ENCODE results near the gene ABLIM1. TPM values are rescaled to one million over a fixed set of nuclear protein-coding genes. Genes with fewer than 3 reads are reported as not detected.
A peak's percentile ranks its signal among the peaks of the same experiment; 100 is the strongest.

The ABLIM1 gene
- total RNA-seq, 1 experiment from 2014 or later = 274 TPM

- no peak for TF ChIP-seq POLR2AphosphoS5 (IDR thresholded peaks at IDR 0.05; ENCODE audit: low read depth, low read length)
- TF ChIP-seq, protein P1, sequence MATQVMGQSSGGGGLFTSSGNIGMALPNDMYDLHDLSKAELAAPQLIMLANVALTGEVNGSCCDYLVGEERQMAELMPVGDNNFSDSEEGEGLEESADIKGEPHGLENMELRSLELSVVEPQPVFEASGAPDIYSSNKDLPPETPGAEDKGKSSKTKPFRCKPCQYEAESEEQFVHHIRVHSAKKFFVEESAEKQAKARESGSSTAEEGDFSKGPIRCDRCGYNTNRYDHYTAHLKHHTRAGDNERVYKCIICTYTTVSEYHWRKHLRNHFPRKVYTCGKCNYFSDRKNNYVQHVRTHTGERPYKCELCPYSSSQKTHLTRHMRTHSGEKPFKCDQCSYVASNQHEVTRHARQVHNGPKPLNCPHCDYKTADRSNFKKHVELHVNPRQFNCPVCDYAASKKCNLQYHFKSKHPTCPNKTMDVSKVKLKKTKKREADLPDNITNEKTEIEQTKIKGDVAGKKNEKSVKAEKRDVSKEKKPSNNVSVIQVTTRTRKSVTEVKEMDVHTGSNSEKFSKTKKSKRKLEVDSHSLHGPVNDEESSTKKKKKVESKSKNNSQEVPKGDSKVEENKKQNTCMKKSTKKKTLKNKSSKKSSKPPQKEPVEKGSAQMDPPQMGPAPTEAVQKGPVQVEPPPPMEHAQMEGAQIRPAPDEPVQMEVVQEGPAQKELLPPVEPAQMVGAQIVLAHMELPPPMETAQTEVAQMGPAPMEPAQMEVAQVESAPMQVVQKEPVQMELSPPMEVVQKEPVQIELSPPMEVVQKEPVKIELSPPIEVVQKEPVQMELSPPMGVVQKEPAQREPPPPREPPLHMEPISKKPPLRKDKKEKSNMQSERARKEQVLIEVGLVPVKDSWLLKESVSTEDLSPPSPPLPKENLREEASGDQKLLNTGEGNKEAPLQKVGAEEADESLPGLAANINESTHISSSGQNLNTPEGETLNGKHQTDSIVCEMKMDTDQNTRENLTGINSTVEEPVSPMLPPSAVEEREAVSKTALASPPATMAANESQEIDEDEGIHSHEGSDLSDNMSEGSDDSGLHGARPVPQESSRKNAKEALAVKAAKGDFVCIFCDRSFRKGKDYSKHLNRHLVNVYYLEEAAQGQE (IDR thresholded peaks at IDR 0.05; ENCODE audit: insufficient read depth in 1 of 2, low read depth in 2 of 2, low read length in 1 of 2) = no peak
- TF ChIP-seq TCF7L2 (IDR thresholded peaks at IDR 0.05; ENCODE audit: low read depth, low read length) = no peak
- no peak for TF ChIP-seq SIN3A (IDR thresholded peaks at IDR 0.05; ENCODE audit: borderline replicate concordance, insufficient read depth, low read depth, low read length)
- no peak for TF ChIP-seq CTCF (IDR thresholded peaks at IDR 0.05)
- Histone ChIP-seq H3K4me1 (ENCODE audit: control insufficient read depth, insufficient read depth, low read length) (peaks cover 25% of the 10 kb centered on the region), H3K36me3 (ENCODE audit: control insufficient read depth, insufficient read depth, low read length) (peaks cover 12% of the 10 kb centered on the region; the same call in 1 of the 2 replicates), H3K27me3 (ENCODE audit: control insufficient read depth, insufficient read depth, low read length) (no peaks in the 10 kb centered on the region), H3K27ac (ENCODE audit: low read length) (no peak overlapping the region), H3K4me3 (ENCODE audit: low read depth in 2 of 2, low read length in 2 of 2) (no peak overlapping the region), H3K9me3 (ENCODE audit: control insufficient read depth, insufficient read depth, low read depth, low read length) (no peaks in the 10 kb centered on the region)
- DNase-seq (ENCODE audit: low read depth, low spot score) (no peak), ATAC-seq (no peak)
- BruUV-seq (replicated peaks) = no TSS peak
- POLR2A ChIA-PET = no interaction called here
- intact Hi-C loops (cut with micrococcal nuclease; ENCODE audit: unreplicated experiment) = no loop called here
- CTCF ChIA-PET = no interaction called here
- in situ Hi-C loops (cut with HindIII; ENCODE audit: low pct_unique_long_range_greater_than_20kb, low sequenced_read_pairs) = no loop called here
Measured at GRCh38 chr10:114487815-114488536, 170.1 kb downstream of the ABLIM1 start.

GRCh38 chr10:114486938-114487814, 170.9 kb downstream of the ABLIM1 start:
- Histone ChIP-seq H3K4me3 (ENCODE audit: low read depth in 2 of 2, low read length in 2 of 2) (no peak overlapping the region), H3K4me1 (ENCODE audit: control insufficient read depth, insufficient read depth, low read length) (peaks cover 23% of the 10 kb centered on the region), H3K9me3 (ENCODE audit: control insufficient read depth, insufficient read depth, low read depth, low read length) (no peaks in the 10 kb centered on the region), H3K36me3 (ENCODE audit: control insufficient read depth, insufficient read depth, low read length) (peaks cover 12% of the 10 kb centered on the region; the same call in 1 of the 2 replicates), H3K27me3 (ENCODE audit: control insufficient read depth, insufficient read depth, low read length) (no peaks in the 10 kb centered on the region), H3K27ac (ENCODE audit: low read length) (no peak overlapping the region)
- in situ Hi-C loops (cut with HindIII; ENCODE audit: low pct_unique_long_range_greater_than_20kb, low sequenced_read_pairs) = no loop called here
- TF ChIP-seq, protein P1 (IDR thresholded peaks at IDR 0.05; ENCODE audit: insufficient read depth in 1 of 2, low read depth in 2 of 2, low read length in 1 of 2) = no peak
- TF ChIP-seq SIN3A (IDR thresholded peaks at IDR 0.05; ENCODE audit: borderline replicate concordance, insufficient read depth, low read depth, low read length) = no peak
- peak; percentile 33 for TF ChIP-seq CTCF (IDR thresholded peaks at IDR 0.05)
- no TSS peak for BruUV-seq (replicated peaks)
- DNase-seq (ENCODE audit: low read depth, low spot score) (no peak), ATAC-seq (no peak)
- ChIA-PET POLR2A (no interaction called here), CTCF (no interaction called here)
- intact Hi-C loops (cut with micrococcal nuclease; ENCODE audit: unreplicated experiment) = no loop called here

Data from Panc1 (cell line).